GM23338 (cell line): ENCODE data around the gene KCNMA1. TPM values are rescaled to one million over a fixed set of nuclear protein-coding genes. Genes with fewer than 3 reads are reported as not detected.

Experiments
- ATAC-seq: fragments of 200-7000 bp; cut with Tn5 transposase; 3 replicates; pipeline ENCODE4 v1.9.1; 2020
- DNase-seq: peaks from one replicate; pipeline ENCODE4 v3.0.0-alpha.2; 2015; ENCODE audit warnings: low spot score
- H2AFZ ChIP-seq: fragments of 200-600 bp; sonication (generic); 2 replicates; pipeline ENCODE4 v1.8.0; 2016; ENCODE audit warnings: antibody characterized with exemption, mild to moderate bottlenecking, moderate library complexity
- H3F3A ChIP-seq: fragments of 200-600 bp; sonication (generic); replicated peaks from 2 replicates; pipeline ENCODE4 v1.8.0; 2017; ENCODE audit warnings: antibody characterized with exemption, mixed run types, low read depth
- H3K27ac ChIP-seq: fragments of 200-600 bp; sonication (generic); 2 replicates; pipeline ENCODE4 v1.6.1; 2016; ENCODE audit warnings: low read depth
- H3K27me3 ChIP-seq: fragments of 200-600 bp; sonication (generic); 2 replicates; pipeline ENCODE4 v1.8.0; 2016; ENCODE audit warnings: mild to moderate bottlenecking, mixed run types, moderate library complexity; ENCODE audit not compliant: insufficient read depth
- H3K36me3 ChIP-seq: fragments of 200-600 bp; sonication (generic); 2 replicates; pipeline ENCODE4 v1.8.0; 2016; ENCODE audit warnings: mild to moderate bottlenecking; ENCODE audit not compliant: insufficient read depth
- H3K4me1 ChIP-seq: fragments of 200-600 bp; sonication (generic); 2 replicates; pipeline ENCODE4 v1.8.0; 2016; ENCODE audit warnings: mild to moderate bottlenecking, moderate library complexity; ENCODE audit not compliant: insufficient read depth
- H3K4me2 ChIP-seq: fragments of 200-600 bp; sonication (generic); 2 replicates; pipeline ENCODE4 v1.7.1; 2017; ENCODE audit warnings: mixed run types
- H3K4me3 ChIP-seq: fragments of 200-600 bp; sonication (generic); 2 replicates; pipeline ENCODE4 v1.6.1; 2016; ENCODE audit warnings: mixed run types
- H3K79me2 ChIP-seq: fragments of 200-600 bp; sonication (generic); replicated peaks from 2 replicates; pipeline ENCODE4 v1.8.0; 2017; ENCODE audit warnings: mild to moderate bottlenecking; ENCODE audit not compliant: insufficient read depth
- H3K9me2 ChIP-seq: fragments of 200-600 bp; sonication (generic); 2 replicates; pipeline ENCODE4 v1.8.0; 2017; ENCODE audit not compliant: insufficient read depth
- H4K20me1 ChIP-seq: fragments of 200-600 bp; sonication (generic); replicated peaks from 2 replicates; pipeline ENCODE4 v1.8.0; 2017; ENCODE audit warnings: mild to moderate bottlenecking; ENCODE audit not compliant: insufficient read depth
- H3K27ac Mint-ChIP-seq: 2 replicates; pipeline ENCODE4 v1.8.0; 2020; ENCODE audit warnings: inconsistent platforms, mild to moderate bottlenecking, moderate library complexity, mixed read lengths
- H3K27me3 Mint-ChIP-seq: 3 replicates; pipeline ENCODE4 v1.8.0; 2022; ENCODE audit warnings: low read depth, mild to moderate bottlenecking, moderate library complexity, mixed read lengths, inconsistent platforms; ENCODE audit not compliant: insufficient read depth, poor library complexity
- H3K36me3 Mint-ChIP-seq: 3 replicates; pipeline ENCODE4 v1.8.0; 2021; ENCODE audit warnings: low read depth, mild to moderate bottlenecking, inconsistent platforms, moderate library complexity, mixed read lengths
- H3K4me1 Mint-ChIP-seq: 3 replicates; pipeline ENCODE4 v1.8.0; 2020; ENCODE audit warnings: mild to moderate bottlenecking, inconsistent platforms, mixed read lengths
- H3K4me3 Mint-ChIP-seq: 3 replicates; pipeline ENCODE4 v1.8.0; 2021; ENCODE audit warnings: moderate library complexity, mild to moderate bottlenecking, inconsistent platforms, mixed read lengths
- H3K9me3 Mint-ChIP-seq: 3 replicates; pipeline ENCODE4 v1.8.0; 2020; ENCODE audit warnings: moderate library complexity, mild to moderate bottlenecking, inconsistent platforms, mixed read lengths
- CTCF ChIP-seq, 2 experiments: fragments of 200-600 bp in 1 of 2; sonication (generic) in 1 of 2; conservative IDR thresholded peaks; 2 replicates each; pipeline versions ENCODE4 v1.5.1 to v1.6.1; 2016 to 2017; ENCODE audit warnings: antibody characterized with exemption in 2 of 2, low read depth in 2 of 2, mild to moderate bottlenecking in 2 of 2, moderate library complexity in 1 of 2
- EZH2 ChIP-seq: fragments of 200-600 bp; sonication (generic); IDR thresholded peaks from one replicate; pipeline ENCODE4 v1.8.0; 2017; ENCODE audit warnings: antibody characterized with exemption, mild to moderate bottlenecking, low read depth; ENCODE audit not compliant: unreplicated experiment
- JUNB ChIP-seq: IDR thresholded peaks from one replicate; pipeline ENCODE4 v1.6.1; 2016; ENCODE audit warnings: antibody characterized with exemption; ENCODE audit not compliant: unreplicated experiment
- NANOG ChIP-seq: IDR thresholded peaks from 2 replicates; pipeline ENCODE4 v1.6.1; 2016; ENCODE audit warnings: antibody characterized with exemption, borderline replicate concordance
- POLR2AphosphoS5 ChIP-seq: IDR thresholded peaks from 2 replicates; pipeline ENCODE4 v1.6.1; 2016; ENCODE audit warnings: antibody characterized with exemption, low read depth
- REST ChIP-seq: IDR thresholded peaks from one replicate; pipeline ENCODE4 v1.6.1; 2018; ENCODE audit warnings: antibody characterized with exemption; ENCODE audit not compliant: unreplicated experiment
- ZNF114 ChIP-seq: fragments of 250-450 bp; sonication (Bioruptor Pico); IDR thresholded peaks from 2 replicates; pipeline ENCODE4 v1.5.0; 2020; ENCODE audit warnings: mild to moderate bottlenecking, moderate library complexity
- ZNF331 ChIP-seq: fragments of 250-450 bp; sonication (Bioruptor Pico); IDR thresholded peaks from 2 replicates; pipeline ENCODE4 v1.5.0; 2020; ENCODE audit warnings: low read depth, mild to moderate bottlenecking, moderate library complexity
- ZNF462 ChIP-seq: fragments of 250-450 bp; sonication (Bioruptor Pico); IDR thresholded peaks from 2 replicates; pipeline ENCODE4 v1.5.0; 2020; ENCODE audit warnings: mild to moderate bottlenecking, moderate library complexity
- polyA plus RNA-seq: library from polyadenylated mRNA; unstranded; fragments of >200 nt; fragmentation: Nextera tagmentation; extraction: Ambion mirVana; gene quantifications from 2 replicates; pipeline ENCODE4 v1.2.1, GENCODE V29; 2016
- total RNA-seq: library from RNA; depleted of rRNA; stranded (reverse); fragments of >200 nt; shearing (Covaris generic); gene quantifications from 2 replicates; pipeline ENCODE4 v1.2.3, GENCODE V29; 2014

Gene KCNMA1
- total and polyA plus RNA-seq, 2 experiments from 2014 or later, result 8.2 to 9.0 TPM

- no peak for TF ChIP-seq REST
- no peak for TF ChIP-seq CTCF (conservative IDR thresholded peaks at IDR 0.05; ENCODE audit: low read depth in 2 of 2)
- TF ChIP-seq NANOG, result no peak
- no peak for TF ChIP-seq ZNF331 (CRISPR knock-in tag)
- TF ChIP-seq JUNB, result no peak
- TF ChIP-seq ZNF114 (CRISPR knock-in tag), result no peak
- TF ChIP-seq POLR2AphosphoS5, result no peak
These were observed 664.3 kb downstream of the KCNMA1 start (continued) for GRCh38 chr10:76973091-76974016.

GRCh38 chr10:76972541-76972940, 665.1 kb downstream of the KCNMA1 start:
- Mint-ChIP-seq H3K27ac (no peak overlapping the region), H3K36me3 (no peaks in the 10 kb centered on the region), H3K4me1 (peaks cover 10% of the 10 kb centered on the region; the same call in 2 of the 3 replicates), H3K27me3 (peaks cover under 1% of the 10 kb centered on the region), H3K4me3 (no peak overlapping the region), H3K9me3 (no peaks in the 10 kb centered on the region; the same call in 2 of the 3 replicates)
- Histone ChIP-seq H3K27ac (no peak overlapping the region), H3K4me2 (no peak overlapping the region), H3F3A (no peaks in the 10 kb centered on the region), H3K9me2 (no peaks in the 10 kb centered on the region), H3K4me1 (peaks cover 10% of the 10 kb centered on the region), H3K36me3 (no peaks in the 10 kb centered on the region), H3K79me2 (no peaks in the 10 kb centered on the region), H2AFZ (no peak overlapping the region), H3K27me3 (no peaks in the 10 kb centered on the region), H4K20me1 (no peaks in the 10 kb centered on the region), H3K4me3 (no peak overlapping the region)
- ATAC-seq (no peak), DNase-seq (no peak)
- no peak for TF ChIP-seq EZH2
- TF ChIP-seq ZNF331 (CRISPR knock-in tag), result no peak
- TF ChIP-seq JUNB, result no peak
- no peak for TF ChIP-seq POLR2AphosphoS5
- no peak for TF ChIP-seq ZNF462 (CRISPR knock-in tag)
- no peak for TF ChIP-seq CTCF (conservative IDR thresholded peaks at IDR 0.05; ENCODE audit: low read depth in 2 of 2)
- TF ChIP-seq ZNF114 (CRISPR knock-in tag), result no peak
